ENCODE measurements around the gene COX10.
"Not testable (repeated sequence)": the region's sequence is repeated elsewhere in the genome, so short reads cannot be mapped to it uniquely, and the experiment has no call there.

COX10 gene

GRCh38 chr17:14177801-14178200 is 108.5 kb downstream of the COX10 start:
- not testable (repeated sequence) for DNase-seq (ENCODE audit: low read depth in 3 of 3)

- DNase-seq (ENCODE audit: low read depth in 3 of 3), result not testable (repeated sequence)
Measured at GRCh38 chr17:14179951-14180350, 110.6 kb downstream of the COX10 start.

DNA sequence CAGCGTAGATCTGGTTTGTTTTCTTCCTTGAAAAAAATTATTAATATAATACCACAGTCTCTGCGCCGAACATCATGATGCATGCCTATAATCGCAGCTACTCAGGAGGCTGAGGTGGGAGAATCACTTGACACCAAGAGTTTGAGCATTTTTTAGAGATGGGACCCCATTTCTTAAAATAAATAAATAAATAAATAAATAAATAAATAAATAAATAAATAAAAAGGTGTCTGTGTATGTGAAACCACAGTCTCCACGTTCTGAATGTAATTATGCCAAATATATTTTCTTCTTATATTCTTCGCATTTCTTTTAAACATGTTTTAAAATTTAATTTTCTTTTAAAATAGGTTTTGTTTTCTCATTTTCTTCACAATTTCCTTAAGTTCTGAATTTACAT is 112.8 kb downstream of the COX10 start:
- not testable (repeated sequence) for DNase-seq (ENCODE audit: low read depth in 3 of 3)

- DNase-seq (ENCODE audit: low read depth in 3 of 3), result not testable (repeated sequence)
Measured at GRCh38 chr17:14184536-14184935, 115.2 kb downstream of the COX10 start.

DNA sequence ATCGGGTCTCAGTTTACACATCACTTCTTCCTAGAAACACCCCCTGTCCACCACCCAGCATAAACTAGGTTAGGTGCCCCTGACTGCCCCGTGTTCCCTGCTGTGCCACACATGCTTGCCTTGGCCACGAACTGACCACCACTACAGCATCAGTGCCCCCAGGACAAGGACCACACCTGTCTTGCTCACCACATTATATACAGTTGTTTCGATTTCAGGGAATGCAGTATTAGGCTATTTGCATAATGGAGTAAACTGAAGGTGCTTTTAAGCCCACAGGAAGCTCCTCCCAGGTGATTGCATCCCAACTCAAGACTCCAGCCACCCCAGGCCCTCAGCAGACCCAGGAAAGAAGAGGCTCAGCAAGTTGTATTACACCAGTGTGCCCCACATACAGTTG is 117.1 kb downstream of the COX10 start:
- not testable (repeated sequence) for DNase-seq (ENCODE audit: low read depth in 3 of 3)

GRCh38 chr17:14190774-14191173 is 121.5 kb downstream of the COX10 start:
- DNase-seq (ENCODE audit: low read depth in 3 of 3), result not testable (repeated sequence)

- not testable (repeated sequence) for DNase-seq (ENCODE audit: low read depth in 3 of 3)
Measured at GRCh38 chr17:14191469-14191868, 122.2 kb downstream of the COX10 start.

GRCh38 chr17:14192039-14192438 is 122.7 kb downstream of the COX10 start:
- DNase-seq (ENCODE audit: low read depth in 3 of 3), result not testable (repeated sequence)

GRCh38 chr17:14192636-14193344 is 123.5 kb downstream of the COX10 start:
- DNase-seq (ENCODE audit: low read depth in 3 of 3), result not testable (repeated sequence)

DNA sequence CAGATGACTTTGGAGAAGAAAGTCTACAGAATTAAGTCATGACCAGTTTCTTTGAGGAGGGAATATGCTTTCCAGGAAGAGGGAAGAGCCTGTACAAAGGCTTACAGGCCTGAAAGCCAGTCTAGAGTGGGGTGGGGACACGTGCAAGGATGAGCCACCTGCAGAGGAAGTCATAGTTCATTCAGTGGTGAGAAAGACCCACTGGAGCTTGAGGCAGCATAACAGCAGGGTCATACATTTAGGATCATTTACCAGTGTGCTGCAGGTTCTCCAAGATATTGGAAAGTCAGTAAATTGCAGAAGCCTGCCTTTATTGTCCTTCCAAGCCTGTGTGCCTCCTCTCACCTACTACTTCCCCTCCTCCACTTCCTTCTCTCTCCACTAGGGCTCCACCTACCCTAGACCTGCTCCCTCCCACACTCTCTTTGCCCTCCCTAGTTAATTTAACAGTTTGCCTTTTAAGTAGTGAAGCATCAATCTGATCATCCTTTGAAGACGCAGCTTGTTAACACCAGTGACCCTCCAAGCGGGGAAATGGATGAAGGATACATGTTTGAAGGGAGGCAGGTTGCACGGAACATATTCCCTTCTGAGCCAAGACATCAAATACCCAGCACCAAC is 127.2 kb downstream of the COX10 start:
- DNase-seq (ENCODE audit: low read depth in 3 of 3), result no peak

- DNase-seq (ENCODE audit: low read depth in 3 of 3), result no peak
Measured at GRCh38 chr17:14197057-14197456, 127.8 kb downstream of the COX10 start.

DNA sequence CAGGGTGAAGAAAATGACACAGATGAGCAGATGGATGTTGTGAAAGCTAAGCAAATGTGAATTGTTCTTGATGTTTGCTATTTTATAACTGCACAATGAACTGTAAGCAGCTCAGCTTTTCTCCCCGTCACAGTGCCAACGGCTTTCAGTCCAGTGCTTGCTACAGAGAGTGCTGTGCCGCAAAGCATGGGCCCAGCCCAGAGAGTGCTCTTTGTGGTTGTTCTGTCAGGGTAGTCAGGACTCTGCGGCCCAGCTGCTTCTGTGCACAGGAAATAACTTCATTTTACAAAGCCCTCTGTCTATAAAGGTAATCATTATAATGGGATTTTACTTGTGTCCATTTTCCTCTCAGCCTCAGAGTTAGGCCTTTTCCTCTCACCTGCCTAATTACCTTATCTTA is 128.3 kb downstream of the COX10 start:
- no peak for DNase-seq (ENCODE audit: low read depth in 3 of 3)

DNA sequence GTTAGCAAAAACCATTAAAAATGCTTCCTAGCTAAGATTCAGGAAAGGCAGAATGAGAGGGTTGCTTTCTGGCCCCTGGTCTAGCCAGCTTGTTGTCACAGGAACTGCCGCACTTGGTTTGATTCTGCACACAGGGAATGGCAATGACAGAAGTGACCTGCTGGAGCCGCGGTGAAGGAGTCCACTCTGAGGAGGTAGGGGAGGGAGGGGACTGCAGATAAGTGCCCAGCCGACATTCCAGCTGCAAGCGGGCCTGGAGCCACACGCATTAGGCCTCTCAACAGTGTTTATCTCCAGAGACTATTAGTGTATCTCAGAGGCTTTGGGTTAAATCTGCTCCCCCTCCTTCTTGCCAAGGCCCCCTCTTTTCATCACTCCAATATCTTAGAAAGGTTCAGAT is 128.7 kb downstream of the COX10 start:
- DNase-seq (ENCODE audit: low read depth in 3 of 3), result no peak

DNA sequence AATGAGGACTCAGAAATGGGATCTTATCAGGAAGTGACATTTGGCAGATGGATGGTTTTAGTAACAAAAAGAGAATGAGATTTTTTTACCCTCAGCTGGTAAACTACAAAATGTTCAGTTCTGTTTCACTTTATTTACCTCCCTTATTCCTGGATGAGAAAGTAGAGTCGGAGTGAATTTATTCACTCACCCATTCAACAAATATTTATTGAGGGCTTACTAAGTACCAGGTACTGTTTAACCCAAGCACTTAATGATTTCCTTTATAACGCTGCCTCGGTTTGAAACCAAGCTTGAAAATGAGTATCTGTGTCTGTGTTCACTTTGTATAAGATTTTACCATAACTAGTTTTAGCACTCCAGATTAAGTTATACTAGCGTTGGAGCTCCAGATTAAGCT is 129.3 kb downstream of the COX10 start:
- no peak for DNase-seq (ENCODE audit: low read depth in 3 of 3)

DNA sequence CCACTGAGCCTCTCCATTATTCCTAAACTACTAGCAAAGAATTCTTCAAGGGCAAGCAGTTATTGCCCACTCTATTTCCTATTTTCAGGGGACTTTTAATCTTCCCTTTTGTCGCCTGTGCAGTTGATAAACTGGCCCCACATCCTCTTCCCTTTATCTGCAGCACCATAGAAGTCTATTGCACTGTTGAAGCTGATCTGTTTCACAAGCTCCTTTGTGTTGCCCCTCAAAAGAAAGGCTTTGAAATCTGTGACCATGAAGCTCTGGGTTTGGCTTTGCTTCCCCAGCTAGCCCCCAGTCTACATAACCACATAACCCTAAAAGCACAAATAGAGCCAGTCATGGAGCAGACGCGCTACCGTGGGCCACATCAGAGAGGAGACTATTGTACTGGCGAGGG is 130.3 kb downstream of the COX10 start:
- no peak for DNase-seq (ENCODE audit: low read depth in 3 of 3)

GRCh38 chr17:14200354-14200753 is 131.1 kb downstream of the COX10 start:
- DNase-seq (ENCODE audit: low read depth in 3 of 3), result no peak

DNA sequence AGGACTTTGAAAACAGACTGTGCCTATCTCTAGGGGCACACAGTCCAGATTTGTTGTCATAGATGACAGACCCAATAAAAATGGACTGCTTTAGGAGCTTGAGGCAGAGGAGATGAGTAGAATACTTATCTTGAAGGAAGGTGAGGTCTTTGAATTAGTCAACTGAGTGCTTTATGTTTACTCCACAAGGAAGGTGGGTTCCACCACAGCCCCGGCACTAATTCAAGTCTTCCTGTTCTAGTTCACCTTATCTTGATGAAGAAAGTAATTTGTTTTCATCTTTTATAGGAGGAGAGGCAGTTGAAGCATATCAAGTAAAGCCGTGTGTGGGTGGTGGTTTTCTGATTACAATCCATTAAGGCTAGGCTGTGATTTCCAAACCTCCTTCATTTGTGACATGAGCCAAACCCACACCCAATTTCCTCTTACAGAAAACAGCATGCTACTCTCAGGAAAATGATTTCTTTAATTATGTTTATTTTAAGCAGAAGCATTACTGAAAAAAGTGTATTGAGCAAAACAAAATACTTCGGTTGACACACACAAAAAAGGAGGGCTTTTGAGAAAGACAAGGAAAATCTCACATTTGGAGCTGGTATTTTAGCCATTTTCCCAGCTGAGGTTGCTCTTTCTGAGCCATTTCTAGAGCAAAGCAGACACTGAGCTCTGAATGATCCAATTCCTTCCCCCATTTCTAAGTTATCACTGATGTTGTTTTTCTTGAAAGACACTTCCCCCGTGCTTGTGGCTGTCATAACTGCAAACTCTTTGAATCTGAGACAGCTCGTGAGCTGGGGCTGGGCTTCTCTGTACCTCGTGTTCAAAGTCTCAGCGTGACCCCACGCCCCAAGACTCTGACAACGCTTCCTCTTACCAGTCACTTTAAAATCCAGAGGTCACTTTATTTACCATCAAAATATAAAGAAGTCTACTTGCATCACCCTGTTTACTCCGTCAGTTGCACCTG is 132.0 kb downstream of the COX10 start:
- no peak for DNase-seq (ENCODE audit: low read depth in 3 of 3)

GRCh38 chr17:14201988-14202380 is 132.7 kb downstream of the COX10 start:
- no peak for DNase-seq (ENCODE audit: low read depth in 3 of 3)

DNA sequence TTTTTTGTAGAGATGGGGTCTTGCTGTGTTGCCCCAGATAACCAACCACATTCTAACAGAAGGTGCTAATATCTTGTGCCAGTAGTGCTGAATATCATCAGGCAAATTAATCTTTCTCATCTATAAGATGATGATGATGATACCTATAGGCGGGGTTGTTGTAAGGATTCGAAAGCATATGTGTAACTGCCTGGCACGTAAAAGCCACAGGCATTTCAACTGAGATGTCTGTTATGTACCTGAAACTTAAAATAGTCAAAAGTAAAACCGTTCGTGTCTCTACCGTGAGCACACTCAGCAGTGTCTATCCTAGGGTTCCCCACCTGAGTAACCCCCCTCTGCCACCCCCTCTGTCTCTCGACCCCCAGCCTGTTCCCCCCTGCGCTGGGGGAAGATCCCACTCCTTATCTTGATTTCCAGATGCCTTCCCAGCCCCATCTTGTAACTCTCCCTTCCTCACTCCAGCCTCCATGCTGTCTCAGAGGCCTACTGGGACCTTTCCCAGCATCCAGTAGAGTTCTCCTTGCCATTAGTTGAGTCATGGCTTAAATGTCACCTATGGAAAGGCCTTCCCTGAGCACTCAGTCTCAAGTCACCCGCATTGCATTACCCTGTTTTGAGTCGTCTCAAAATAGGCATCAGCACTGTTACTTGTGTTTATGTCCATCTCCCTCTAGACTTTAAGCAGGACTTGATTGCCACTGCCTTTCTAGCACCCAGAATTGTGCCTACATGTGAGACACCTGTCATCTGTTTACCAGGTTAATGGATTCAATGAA is 133.3 kb downstream of the COX10 start:
- DNase-seq (ENCODE audit: low read depth in 3 of 3), result no peak

DNA sequence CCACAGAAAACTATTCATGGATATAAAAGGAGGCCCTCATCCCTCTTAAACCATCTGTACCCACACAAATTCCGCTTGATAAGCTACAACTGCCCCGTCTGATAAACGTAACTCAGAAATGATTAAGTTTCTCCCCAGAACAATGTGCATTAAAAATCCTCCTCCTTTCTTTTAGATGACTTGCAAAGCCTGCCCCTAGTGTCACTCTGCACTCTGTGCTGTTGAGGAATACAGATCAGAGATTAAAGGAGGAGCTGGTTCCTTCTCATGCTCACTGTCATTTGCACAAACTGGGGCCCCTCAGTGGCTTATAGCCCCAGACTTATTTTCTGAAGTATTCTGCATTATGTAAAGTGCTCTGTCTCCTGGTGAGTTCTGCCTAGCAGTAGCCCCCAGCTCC is 134.1 kb downstream of the COX10 start:
- DNase-seq (ENCODE audit: low read depth in 3 of 3), result no peak

- no peak for DNase-seq (ENCODE audit: low read depth in 3 of 3)
Measured at GRCh38 chr17:14204084-14204483, 134.8 kb downstream of the COX10 start.

DNA sequence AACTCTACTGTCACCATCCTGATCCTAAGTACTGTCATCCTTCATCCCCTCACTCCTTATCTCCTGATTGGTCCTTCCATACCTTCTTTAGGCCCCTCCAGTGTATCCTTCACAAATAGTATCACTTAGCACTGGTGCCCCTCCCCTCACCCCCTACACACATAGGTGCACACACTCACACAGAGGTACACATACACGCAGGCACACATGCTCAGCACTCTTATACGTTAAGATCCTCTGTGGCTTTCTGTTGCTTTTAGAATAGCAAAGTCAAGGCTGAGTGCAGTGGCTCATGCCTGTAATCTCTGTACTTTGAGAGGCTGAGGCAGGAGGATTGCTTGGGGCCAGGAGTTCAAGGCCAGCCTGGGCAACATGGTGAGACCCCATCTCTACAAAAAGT is 135.2 kb downstream of the COX10 start:
- DNase-seq (ENCODE audit: low read depth in 3 of 3), result no peak

Measured in stimulated activated CD4-positive, alpha-beta T cell treated with anti-CD3 and anti-CD28 coated beads, TNF-alpha, amount 100 ng/mL, for 4 hours (primary cell).